SU-DHL-6 (cell line): ENCODE data around the gene SUSD3.

Experiments used
- H2AFZ ChIP-seq: fragments of 200-600 bp; sonication (generic); 2 replicates; pipeline ENCODE4 v1.6.1; 2014; ENCODE audit warnings: low read depth, mild to moderate bottlenecking, moderate library complexity, mixed read lengths, antibody characterized with exemption, low read length; ENCODE audit not compliant: severe bottlenecking
- H3F3A ChIP-seq: fragments of 200-600 bp; shearing (Covaris generic); 2 replicates; pipeline ENCODE4 v1.6.0; 2016; ENCODE audit warnings: antibody characterized with exemption, mild to moderate bottlenecking; ENCODE audit not compliant: insufficient read depth
- H3K27ac ChIP-seq: fragments of 200-600 bp; sonication (generic); 2 replicates; pipeline ENCODE4 v1.5.1; 2016; ENCODE audit warnings: low read depth, mild to moderate bottlenecking, low read length, moderate library complexity, mixed read lengths
- H3K27me3 ChIP-seq: fragments of 200-600 bp; sonication (generic), shearing (Covaris generic); 2 replicates; pipeline ENCODE4 v1.6.0; 2014; ENCODE audit warnings: mild to moderate bottlenecking, low read length
- H3K36me3 ChIP-seq: fragments of 200-600 bp; sonication (generic); 2 replicates; pipeline ENCODE4 v1.6.1; 2014; ENCODE audit warnings: mild to moderate bottlenecking, low read length, mixed read lengths
- H3K4me2 ChIP-seq: fragments of 300-600, 200-600 bp; shearing (Covaris generic), sonication (generic); 2 replicates; pipeline ENCODE4 v1.6.0; 2014; ENCODE audit warnings: low read length, low read depth, mild to moderate bottlenecking; ENCODE audit not compliant: poor library complexity, severe bottlenecking
- H3K4me3 ChIP-seq: fragments of 200-600 bp; sonication (generic); 2 replicates; pipeline ENCODE4 v1.5.1; 2014; ENCODE audit warnings: antibody characterized with exemption, low read length, mild to moderate bottlenecking, mixed read lengths; ENCODE audit not compliant: insufficient read depth, poor library complexity, severe bottlenecking
- H3K79me2 ChIP-seq: fragments of 200-600 bp; sonication (generic); 2 replicates; pipeline ENCODE4 v1.6.1; 2014; ENCODE audit warnings: mild to moderate bottlenecking, low read length, moderate library complexity; ENCODE audit not compliant: insufficient read depth
- H3K9ac ChIP-seq: fragments of 200-600 bp; sonication (generic); 2 replicates; pipeline ENCODE4 v1.7.0; 2014; ENCODE audit warnings: mild to moderate bottlenecking, low read length
- H3K9me2 ChIP-seq: fragments of 200-600 bp; sonication (generic); replicated peaks from 2 replicates; pipeline ENCODE4 v1.6.1; 2014; ENCODE audit warnings: low read length; ENCODE audit not compliant: insufficient read depth
- H3K9me3 ChIP-seq: fragments of 200-600 bp; sonication (generic); 2 replicates; pipeline ENCODE4 v1.6.1; 2014; ENCODE audit warnings: low read length, mixed read lengths; ENCODE audit not compliant: insufficient read depth
- H4K20me1 ChIP-seq: fragments of 200-600 bp; sonication (generic); 2 replicates; pipeline ENCODE4 v1.6.1; 2014; ENCODE audit warnings: low read depth, mild to moderate bottlenecking, antibody characterized with exemption, low read length, moderate library complexity, mixed read lengths
- EZH2phosphoT487 ChIP-seq: fragments of 200-600 bp; sonication (generic), shearing (Covaris generic); conservative IDR thresholded peaks from 2 replicates; pipeline ENCODE4 v1.6.1; 2018; ENCODE audit warnings: mild to moderate bottlenecking, antibody characterized with exemption, low read length, moderate library complexity, mixed read lengths
- TF ChIP-seq, protein P1 (sequence below): fragments of 200-600 bp; sonication (generic); IDR thresholded peaks from one replicate; pipeline ENCODE4 v1.5.1; 2017; ENCODE audit warnings: antibody characterized with exemption, mild to moderate bottlenecking, low read length, moderate library complexity; ENCODE audit not compliant: insufficient read depth, poor library complexity, severe bottlenecking

The SUSD3 gene

DNA sequence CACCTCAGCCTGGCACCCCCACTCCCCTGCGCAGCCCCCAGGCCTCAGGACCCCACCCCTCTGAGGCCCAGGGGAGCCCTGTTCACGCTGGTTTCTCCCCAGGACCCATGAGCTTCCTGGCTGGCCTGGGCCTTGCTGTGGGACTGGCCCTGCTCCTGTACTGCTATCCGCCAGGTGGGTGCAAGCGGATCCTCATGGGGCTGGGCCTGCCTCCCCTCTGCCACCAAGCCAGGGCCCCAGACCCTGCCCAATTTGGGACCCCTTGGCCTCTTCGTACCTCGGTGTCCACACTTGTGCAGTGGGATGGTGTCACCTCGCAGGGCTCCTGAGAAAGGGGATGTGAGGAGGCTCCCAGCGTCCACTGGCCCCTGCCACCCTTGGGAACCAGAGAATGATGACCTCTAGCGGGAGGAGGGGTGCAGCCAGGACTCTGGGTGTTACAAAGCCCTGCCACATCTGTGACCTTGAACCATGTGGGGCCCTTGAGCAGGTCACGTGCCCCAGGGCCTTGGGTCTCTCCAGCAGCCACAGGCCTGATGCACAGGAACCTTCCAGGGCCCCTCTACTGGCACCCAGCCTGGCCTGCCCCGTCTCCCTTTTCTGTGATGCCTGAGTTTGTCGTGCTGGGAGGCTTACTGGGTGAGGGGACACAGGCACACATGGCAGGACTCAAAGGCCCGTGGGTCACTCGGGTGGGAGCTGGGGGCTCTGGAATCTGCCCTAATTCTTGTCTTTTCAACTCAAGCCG lies 53.8 kb downstream of the SUSD3 start:
- TF ChIP-seq, protein P1, sequence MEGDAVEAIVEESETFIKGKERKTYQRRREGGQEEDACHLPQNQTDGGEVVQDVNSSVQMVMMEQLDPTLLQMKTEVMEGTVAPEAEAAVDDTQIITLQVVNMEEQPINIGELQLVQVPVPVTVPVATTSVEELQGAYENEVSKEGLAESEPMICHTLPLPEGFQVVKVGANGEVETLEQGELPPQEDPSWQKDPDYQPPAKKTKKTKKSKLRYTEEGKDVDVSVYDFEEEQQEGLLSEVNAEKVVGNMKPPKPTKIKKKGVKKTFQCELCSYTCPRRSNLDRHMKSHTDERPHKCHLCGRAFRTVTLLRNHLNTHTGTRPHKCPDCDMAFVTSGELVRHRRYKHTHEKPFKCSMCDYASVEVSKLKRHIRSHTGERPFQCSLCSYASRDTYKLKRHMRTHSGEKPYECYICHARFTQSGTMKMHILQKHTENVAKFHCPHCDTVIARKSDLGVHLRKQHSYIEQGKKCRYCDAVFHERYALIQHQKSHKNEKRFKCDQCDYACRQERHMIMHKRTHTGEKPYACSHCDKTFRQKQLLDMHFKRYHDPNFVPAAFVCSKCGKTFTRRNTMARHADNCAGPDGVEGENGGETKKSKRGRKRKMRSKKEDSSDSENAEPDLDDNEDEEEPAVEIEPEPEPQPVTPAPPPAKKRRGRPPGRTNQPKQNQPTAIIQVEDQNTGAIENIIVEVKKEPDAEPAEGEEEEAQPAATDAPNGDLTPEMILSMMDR = no peak
- no peak for TF ChIP-seq EZH2phosphoT487
- Histone ChIP-seq H3K4me2 (no peak overlapping the region), H3K9me2 (no peaks in the 10 kb centered on the region), H3K79me2 (no peaks in the 10 kb centered on the region), H3K27ac (no peak overlapping the region), H4K20me1 (no peaks in the 10 kb centered on the region), H3K9me3 (no peaks in the 10 kb centered on the region), H3K27me3 (no peaks in the 10 kb centered on the region), H3K4me3 (no peak overlapping the region), H3F3A (no peaks in the 10 kb centered on the region), H3K36me3 (no peaks in the 10 kb centered on the region), H2AFZ (no peak overlapping the region), H3K9ac (no peak overlapping the region)

DNA sequence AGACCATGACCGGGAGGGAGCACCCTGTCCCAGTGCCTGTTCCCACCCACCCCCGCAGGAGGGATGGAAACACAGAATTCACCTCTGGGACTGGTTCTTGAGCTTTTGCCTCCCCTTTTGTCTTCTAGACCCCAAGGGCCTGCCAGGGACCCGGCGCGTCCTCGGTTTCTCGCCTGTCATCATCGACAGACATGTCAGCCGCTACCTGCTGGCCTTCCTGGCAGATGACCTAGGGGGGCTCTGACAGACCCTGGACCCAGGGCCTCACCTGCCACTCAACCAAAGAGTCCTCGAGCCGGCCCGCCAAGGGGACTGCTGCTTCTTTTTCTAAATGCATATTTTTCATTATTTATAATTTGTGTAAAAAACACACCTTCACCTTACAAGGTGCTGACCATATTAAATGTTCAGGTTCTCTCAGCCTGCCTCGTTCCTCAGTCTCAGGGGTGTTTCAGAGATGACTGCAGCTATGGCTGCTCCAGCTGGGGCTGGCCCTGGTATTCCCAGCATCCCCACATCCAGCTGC lies 54.4 kb downstream of the SUSD3 start:
- Histone ChIP-seq H3K79me2 (no peaks in the 10 kb centered on the region), H3K4me2 (no peak overlapping the region), H3K9me2 (no peaks in the 10 kb centered on the region), H3K4me3 (no peak overlapping the region), H3K27ac (no peak overlapping the region), H2AFZ (no peak overlapping the region), H3K9ac (no peak overlapping the region), H4K20me1 (no peaks in the 10 kb centered on the region), H3K36me3 (no peaks in the 10 kb centered on the region), H3K27me3 (no peaks in the 10 kb centered on the region), H3K9me3 (no peaks in the 10 kb centered on the region), H3F3A (no peaks in the 10 kb centered on the region)
- TF ChIP-seq EZH2phosphoT487 = no peak
- TF ChIP-seq, protein P1 = no peak

DNA sequence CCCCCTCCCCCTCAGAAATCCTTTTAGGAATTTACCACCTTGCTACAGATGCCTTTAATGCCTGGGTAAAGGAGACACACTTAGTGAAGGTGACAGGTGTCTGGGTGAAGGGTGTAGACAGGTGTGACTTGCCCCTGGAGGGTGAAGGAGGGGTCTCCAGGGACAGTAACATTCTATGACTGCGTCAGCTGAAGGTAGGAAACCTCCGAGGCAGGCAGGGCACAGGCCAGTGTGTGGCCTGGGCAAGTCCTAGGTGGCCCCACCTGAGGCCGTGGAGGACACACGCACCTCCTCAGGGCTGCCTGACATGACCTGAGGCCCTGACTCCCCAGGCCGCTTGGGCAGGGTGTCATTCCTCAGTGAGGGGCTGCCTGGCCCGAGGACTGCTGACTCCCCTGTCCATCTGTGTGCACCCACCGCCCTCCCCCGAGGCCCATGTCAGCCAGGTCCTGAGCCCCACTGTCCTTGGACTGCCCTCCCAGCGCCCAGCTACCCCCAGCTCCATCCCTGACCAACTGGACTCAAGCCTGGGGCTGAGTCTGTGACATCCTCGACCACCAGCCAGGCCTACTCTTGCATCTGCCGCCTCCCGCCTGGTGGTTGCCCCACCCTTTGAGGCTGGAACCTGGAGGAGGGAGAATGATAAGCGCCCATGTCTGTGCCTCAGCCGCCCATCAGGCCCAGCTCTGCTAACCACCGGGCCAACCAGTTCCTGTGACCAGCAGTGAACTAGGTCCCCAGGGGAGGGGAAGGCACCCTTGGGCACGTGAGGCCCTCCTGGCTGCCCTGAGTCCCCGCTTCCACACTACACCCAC lies 55.9 kb downstream of the SUSD3 start:
- Histone ChIP-seq H2AFZ (no peak overlapping the region), H3K9ac (no peak overlapping the region), H3K27ac (no peak overlapping the region), H3K79me2 (no peaks in the 10 kb centered on the region), H3K4me3 (no peak overlapping the region), H4K20me1 (no peaks in the 10 kb centered on the region), H3K9me3 (no peaks in the 10 kb centered on the region), H3K36me3 (no peaks in the 10 kb centered on the region), H3K9me2 (no peaks in the 10 kb centered on the region), H3F3A (no peaks in the 10 kb centered on the region), H3K27me3 (no peaks in the 10 kb centered on the region), H3K4me2 (no peak overlapping the region)
- no peak for TF ChIP-seq EZH2phosphoT487
- TF ChIP-seq, protein P1 = no peak
